ENCODE results near the gene DEDD. TPM values are rescaled to one million over a fixed set of nuclear protein-coding genes. Genes with fewer than 3 reads are reported as not detected.

Gene DEDD
- total RNA-seq, 1 experiment from 2014 or later: 39.2 TPM

- ChIA-PET POLR2A (ENCODE audit: unreplicated experiment) (no interaction called here), CTCF (no interaction called here)
- DNase-seq: peak; percentile 99
- Histone ChIP-seq H3K9ac (ENCODE audit: low read length) (no peak overlapping the region), H3K36me3 (ENCODE audit: low read depth, low read length) (peaks cover 29% of the 10 kb centered on the region), H3K4me3 (ENCODE audit: low read length) (peak overlapping the region; percentile 85; the same call in 1 of the 2 replicates), H2AFZ (ENCODE audit: low read length) (no peak overlapping the region), H3K4me1 (ENCODE audit: insufficient read depth, low read length) (peaks cover 52% of the 10 kb centered on the region), H3K9me3 (ENCODE audit: low read length) (no peaks in the 10 kb centered on the region), H4K20me1 (ENCODE audit: low read length) (peaks cover 45% of the 10 kb centered on the region), H3K27me3 (ENCODE audit: low read length) (no peaks in the 10 kb centered on the region), H3K4me2 (ENCODE audit: low read length) (peak overlapping the region; percentile 83), H3F3A (ENCODE audit: low read length, unreplicated experiment) (peaks cover 4% of the 10 kb centered on the region), H3K79me2 (ENCODE audit: low read length) (peaks cover 93% of the 10 kb centered on the region), H3K27ac (ENCODE audit: low read length) (peak overlapping the region; percentile 77), H3K9me2 (replicated peaks; ENCODE audit: low read length) (no peaks in the 10 kb centered on the region)
- peak; percentile 65 for ATAC-seq
- intact Hi-C loops (cut with micrococcal nuclease): loop anchor here (1.0 to 10.0 kb wide), 2 partner anchors 15 to 90 kb away; partner anchors contain the start of gene F11R
- BruUV-seq (replicated peaks): no TSS peak
- TF ChIP-seq EZH2phosphoT487 (IDR thresholded peaks at IDR 0.05; ENCODE audit: borderline replicate concordance, low read length) (no peak), EZH2 (IDR thresholded peaks at IDR 0.05; ENCODE audit: low read length, unreplicated experiment) (no peak), CTCF (conservative IDR thresholded peaks at IDR 0.05; ENCODE audit: low read depth, low read length) (no peak)
These were observed 17.2 kb downstream of the DEDD start for GRCh38 chr1:161115132-161115711.

- ChIA-PET CTCF (no interaction called here), POLR2A (ENCODE audit: unreplicated experiment) (no interaction called here)
- H2AFZ ChIP-seq (ENCODE audit: low read length): no peak overlapping the region
- H3K27me3 ChIP-seq (ENCODE audit: low read length): no peaks in the 10 kb centered on the region
- H3K4me2 ChIP-seq (ENCODE audit: low read length): peak overlapping the region; percentile 46
- H4K20me1 ChIP-seq (ENCODE audit: low read length): peaks cover 48% of the 10 kb centered on the region
- no peak overlapping the region for H3K9ac ChIP-seq (ENCODE audit: low read length)
- ATAC-seq (no peak), DNase-seq (no peak)
- no peak for TF ChIP-seq EZH2phosphoT487 (IDR thresholded peaks at IDR 0.05; ENCODE audit: borderline replicate concordance, low read length)
- no peak for TF ChIP-seq EZH2 (IDR thresholded peaks at IDR 0.05; ENCODE audit: low read length, unreplicated experiment)
- no peak for TF ChIP-seq CTCF (conservative IDR thresholded peaks at IDR 0.05; ENCODE audit: low read depth, low read length)
- H3K79me2 ChIP-seq (ENCODE audit: low read length): peaks cover 94% of the 10 kb centered on the region
- peak overlapping the region; percentile 14; the same call in 1 of the 2 replicates for H3K4me3 ChIP-seq (ENCODE audit: low read length)
- no peaks in the 10 kb centered on the region for H3K9me2 ChIP-seq (replicated peaks; ENCODE audit: low read length)
- BruUV-seq (replicated peaks): no TSS peak
- H3F3A ChIP-seq (ENCODE audit: low read length, unreplicated experiment): peaks cover 4% of the 10 kb centered on the region
- intact Hi-C loops (cut with micrococcal nuclease): loop anchor here (10.0 kb wide), 1 partner anchor 90 kb away; the partner anchor contains the start of gene F11R
- no peaks in the 10 kb centered on the region for H3K9me3 ChIP-seq (ENCODE audit: low read length)
- peak overlapping the region; percentile 60 for H3K27ac ChIP-seq (ENCODE audit: low read length)
- H3K4me1 ChIP-seq (ENCODE audit: insufficient read depth, low read length): peaks cover 45% of the 10 kb centered on the region
- peaks cover 31% of the 10 kb centered on the region for H3K36me3 ChIP-seq (ENCODE audit: low read depth, low read length)
These were observed 17.9 kb downstream of the DEDD start for GRCh38 chr1:161114556-161114955.

DNA sequence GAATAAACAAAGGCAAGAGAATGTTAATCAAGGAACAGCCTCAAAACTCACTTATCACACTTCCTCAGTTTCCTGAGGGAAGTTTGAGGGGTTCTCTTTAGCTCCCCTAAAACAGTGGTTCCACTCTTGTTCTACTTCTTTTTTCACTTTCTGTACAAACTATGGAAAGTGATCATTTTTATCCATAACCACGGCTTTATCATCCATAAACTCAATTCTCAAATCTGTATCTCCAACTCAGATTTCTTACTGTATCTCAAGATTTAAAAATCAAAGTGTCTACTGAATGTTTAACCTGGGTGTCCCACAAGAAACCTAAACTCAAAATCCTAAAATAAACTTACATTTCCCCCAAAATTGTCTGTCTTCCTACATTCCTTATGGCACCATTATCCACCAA is 18.6 kb downstream of the DEDD start:
- no peaks in the 10 kb centered on the region for H3K9me2 ChIP-seq (replicated peaks; ENCODE audit: low read length)
- no peaks in the 10 kb centered on the region for H3K9me3 ChIP-seq (ENCODE audit: low read length)
- no peak overlapping the region for H3K27ac ChIP-seq (ENCODE audit: low read length)
- peak overlapping the region; percentile 46 for H3K4me2 ChIP-seq (ENCODE audit: low read length)
- H3K36me3 ChIP-seq (ENCODE audit: low read depth, low read length): peaks cover 33% of the 10 kb centered on the region
- H3K4me1 ChIP-seq (ENCODE audit: insufficient read depth, low read length): peaks cover 39% of the 10 kb centered on the region
- BruUV-seq (replicated peaks): no TSS peak
- intact Hi-C loops (cut with micrococcal nuclease): loop anchor here (10.0 kb wide), 1 partner anchor 89 kb away; the partner anchor contains the start of gene F11R
- H4K20me1 ChIP-seq (ENCODE audit: low read length): peaks cover 48% of the 10 kb centered on the region
- POLR2A ChIA-PET (ENCODE audit: unreplicated experiment): no interaction called here
- H2AFZ ChIP-seq (ENCODE audit: low read length): no peak overlapping the region
- DNase-seq (no peak), ATAC-seq (no peak)
- no peak overlapping the region for H3K4me3 ChIP-seq (ENCODE audit: low read length)
- peaks cover 4% of the 10 kb centered on the region for H3F3A ChIP-seq (ENCODE audit: low read length, unreplicated experiment)
- TF ChIP-seq EZH2 (IDR thresholded peaks at IDR 0.05; ENCODE audit: low read length, unreplicated experiment) (no peak), CTCF (conservative IDR thresholded peaks at IDR 0.05; ENCODE audit: low read depth, low read length) (no peak), EZH2phosphoT487 (IDR thresholded peaks at IDR 0.05; ENCODE audit: borderline replicate concordance, low read length) (no peak)
- H3K9ac ChIP-seq (ENCODE audit: low read length): no peak overlapping the region
- CTCF ChIA-PET: no interaction called here
- H3K27me3 ChIP-seq (ENCODE audit: low read length): no peaks in the 10 kb centered on the region
- peaks cover 95% of the 10 kb centered on the region for H3K79me2 ChIP-seq (ENCODE audit: low read length)

Data from PC-3 (cell line).